ENCODE measurements around the gene ZNF565.
"Not testable (repeated sequence)": the region's sequence is repeated elsewhere in the genome, so short reads cannot be mapped to it uniquely, and the experiment has no call there.

Gene ZNF565

DNA sequence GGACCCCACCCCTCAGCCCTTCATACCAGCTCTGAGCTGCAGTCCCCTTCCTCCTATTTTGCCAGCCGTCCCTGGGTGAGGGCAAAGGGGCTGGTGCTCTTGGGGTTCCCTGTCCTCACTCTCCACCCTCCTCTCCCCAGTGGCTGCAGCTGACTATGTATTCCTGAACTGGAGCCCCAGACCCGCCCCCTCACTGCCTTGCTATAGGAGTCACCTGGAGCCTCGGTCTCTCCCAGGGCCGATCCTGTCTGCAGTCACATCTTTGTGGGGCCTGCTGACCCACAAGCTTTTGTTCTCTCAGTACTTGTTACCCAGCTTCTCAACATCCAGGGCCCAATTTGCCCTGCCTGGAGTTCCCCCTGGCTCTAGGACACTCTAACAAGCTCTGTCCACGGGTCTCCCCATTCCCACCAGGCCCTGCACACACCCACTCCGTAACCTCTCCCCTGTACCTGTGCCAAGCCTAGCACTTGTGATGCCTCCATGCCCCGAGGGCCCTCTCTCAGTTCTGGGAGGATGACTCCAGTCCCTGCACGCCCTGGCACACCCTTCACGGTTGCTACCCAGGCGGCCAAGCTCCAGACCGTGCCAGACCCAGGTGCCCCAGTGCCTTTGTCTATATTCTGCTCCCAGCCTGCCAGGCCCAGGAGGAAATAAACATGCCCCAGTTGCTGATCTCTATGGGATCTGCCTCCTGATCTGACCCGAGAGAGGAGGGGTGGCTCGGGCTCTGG is 64.6 kb downstream of the ZNF565 start:
- no peak for DNase-seq (ENCODE audit: low read depth)

- no peak for DNase-seq (ENCODE audit: low read depth)
Measured at GRCh38 chr19:36144624-36145023, 69.8 kb downstream of the ZNF565 start.

GRCh38 chr19:36142496-36142895 is 72.0 kb downstream of the ZNF565 start:
- DNase-seq (ENCODE audit: low read depth): no peak

DNA sequence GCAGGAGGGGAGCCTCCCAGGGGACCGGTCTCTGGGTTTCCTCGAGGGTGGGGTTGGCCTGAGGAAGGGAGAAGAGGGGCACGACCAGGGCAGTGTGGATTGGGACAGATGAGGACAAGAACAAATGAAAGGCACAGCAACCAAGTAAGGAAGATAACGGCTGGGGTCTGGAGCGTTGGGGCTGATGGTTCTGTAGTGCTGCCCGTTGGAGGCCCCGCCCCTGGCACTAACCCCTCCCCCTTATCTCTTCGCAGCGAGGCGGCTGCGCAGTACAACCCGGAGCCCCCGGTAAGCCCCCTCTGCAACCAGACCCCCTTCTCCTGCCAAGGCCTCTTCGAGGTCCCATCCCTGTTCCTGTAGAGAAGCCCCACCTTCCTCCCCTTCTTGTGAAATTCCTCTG is 72.4 kb downstream of the ZNF565 start:
- DNase-seq (ENCODE audit: low read depth): no peak

- DNase-seq (ENCODE audit: low read depth): peak; percentile 66
Measured at GRCh38 chr19:36141039-36141927, 73.2 kb downstream of the ZNF565 start.

DNA sequence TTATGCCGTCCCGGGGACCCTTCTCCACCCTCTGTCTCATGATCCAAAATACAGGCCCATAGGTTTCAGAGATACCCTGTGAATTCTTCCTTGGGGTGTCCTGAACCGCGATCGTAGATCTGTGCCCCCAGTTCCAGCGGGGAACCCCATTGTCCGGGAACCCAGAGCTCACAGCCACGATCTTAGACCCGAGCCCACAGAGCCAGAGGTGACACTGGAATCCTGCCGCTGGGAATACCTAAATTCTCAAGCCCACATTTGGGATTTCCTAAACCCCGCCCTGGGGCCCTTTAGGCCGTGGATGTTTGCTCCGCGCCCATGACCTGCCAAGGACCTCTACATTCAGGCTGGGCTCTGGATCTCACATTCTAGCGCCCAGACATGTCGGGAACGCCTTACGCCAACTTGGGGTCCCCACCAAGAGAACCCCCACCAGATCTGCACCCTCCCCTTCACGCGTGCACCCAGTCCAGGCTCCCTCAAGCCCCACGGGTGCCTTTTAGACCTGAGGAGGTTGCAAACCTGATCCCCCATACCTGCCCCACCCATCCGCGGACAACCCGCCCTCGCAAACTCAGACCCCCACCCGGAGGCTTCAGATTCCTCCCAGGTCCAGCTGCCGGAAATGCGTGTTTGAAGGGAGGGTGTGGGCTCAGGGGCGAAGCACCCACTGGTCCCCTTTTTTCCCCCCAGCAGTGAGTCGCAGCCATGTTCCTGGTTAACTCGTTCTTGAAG is 74.0 kb downstream of the ZNF565 start:
- no peak for DNase-seq (ENCODE audit: low read depth)

GRCh38 chr19:36139473-36140303 is 74.8 kb downstream of the ZNF565 start, which contains the start of gene CAPNS1:
Gene CAPNS1, plus strand, starts transcription at chr19:36140066. Its CDS starts 946 bp downstream, at chr19:36141012.
- DNase-seq (ENCODE audit: low read depth): peak; percentile 92

DNA sequence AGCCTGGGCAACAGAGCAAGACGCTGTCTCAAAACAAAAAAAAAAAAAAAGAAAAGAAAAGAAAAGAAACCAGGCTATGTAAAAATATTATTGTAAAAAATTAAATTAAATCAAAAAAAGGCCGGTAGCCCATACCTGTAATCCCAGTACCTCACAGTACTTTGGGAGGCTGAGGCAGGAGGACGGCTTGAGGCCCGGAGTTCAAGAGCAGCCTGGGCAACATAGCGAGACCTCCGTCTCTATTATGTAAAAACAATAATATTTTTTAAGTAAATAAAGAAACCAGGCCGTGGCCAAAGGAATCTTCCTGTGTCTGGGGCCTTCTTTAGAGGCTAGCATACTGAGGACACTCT is 75.4 kb downstream of the ZNF565 start:
- DNase-seq (ENCODE audit: low read depth): no peak

DNA sequence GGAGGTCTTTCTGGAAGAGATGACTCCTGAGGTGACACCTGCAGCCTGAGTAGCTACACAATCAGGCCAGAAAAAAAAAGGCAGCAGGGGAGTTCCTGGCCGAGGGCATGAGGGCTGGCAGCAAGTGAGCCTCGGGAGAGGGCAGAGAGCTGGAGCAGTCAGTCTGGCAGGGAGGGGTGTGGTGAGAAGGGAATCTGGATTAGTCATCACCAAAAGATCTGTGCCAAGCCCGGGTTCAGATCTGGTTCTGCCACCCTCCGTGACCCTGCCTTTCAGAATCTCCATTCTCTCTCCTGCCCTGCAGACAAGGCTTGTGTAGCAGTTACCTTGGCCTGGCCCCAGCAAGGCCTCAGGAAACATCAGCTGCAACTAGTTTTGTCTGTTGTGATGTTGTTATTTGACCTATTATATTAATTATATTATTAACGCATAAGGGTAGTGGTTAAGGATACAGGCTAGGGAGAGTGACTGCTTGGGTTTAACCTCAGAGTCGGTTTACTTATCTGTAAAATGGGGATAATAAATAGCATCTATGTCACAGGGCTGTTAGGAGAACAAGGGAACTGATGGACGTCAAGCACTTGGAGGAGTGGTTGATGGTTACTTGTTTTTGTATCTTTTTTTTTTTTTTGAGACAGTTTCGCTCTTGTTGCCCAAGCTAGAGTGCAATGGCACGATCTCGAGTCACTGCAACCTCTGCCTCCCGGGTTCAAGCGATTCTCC is 77.3 kb downstream of the ZNF565 start:
- DNase-seq (ENCODE audit: low read depth): no peak

DNA sequence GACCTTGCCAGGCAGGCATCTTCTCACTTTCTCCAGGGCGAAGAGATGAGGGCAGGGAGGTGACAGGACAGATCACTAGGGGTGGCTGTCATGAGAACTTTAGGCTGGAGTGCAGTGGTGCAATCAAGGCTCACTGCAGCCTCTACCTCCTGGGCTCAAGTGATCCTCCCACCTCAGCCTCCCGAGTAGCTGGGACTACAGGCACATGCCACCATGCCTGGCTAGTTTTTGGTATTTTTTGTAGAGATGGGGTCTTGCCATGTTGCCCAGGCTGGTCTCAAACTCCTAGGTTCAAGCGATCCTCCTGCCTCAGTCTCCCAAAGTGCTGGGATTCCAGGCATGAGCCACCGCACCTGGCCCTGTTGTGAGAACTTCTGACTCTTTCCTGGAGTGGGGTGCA is 79.6 kb downstream of the ZNF565 start:
- DNase-seq (ENCODE audit: low read depth): not testable (repeated sequence)
